BLaER1 (cell line): ENCODE results near the gene OR7D4.

Experiments
- H3K27ac ChIP-seq: shearing (Covaris generic); formaldehyde crosslinking; 2 replicates; pipeline ENCODE4 v1.8.1; 2022
- H3K27me3 ChIP-seq: shearing (Covaris generic); formaldehyde crosslinking; 2 replicates; pipeline ENCODE4 v1.8.1; 2022
- H3K36me3 ChIP-seq: shearing (Covaris generic); formaldehyde crosslinking; 2 replicates; pipeline ENCODE4 v1.8.1; 2022
- H3K4me1 ChIP-seq: shearing (Covaris generic); formaldehyde crosslinking; 2 replicates; pipeline ENCODE4 v1.8.1; 2022
- H3K4me2 ChIP-seq: shearing (Covaris generic); formaldehyde crosslinking; 2 replicates; pipeline ENCODE4 v1.8.1; 2022
- H3K4me3 ChIP-seq: shearing (Covaris generic); formaldehyde crosslinking; 2 replicates; pipeline ENCODE4 v1.8.1; 2022
- H3K9ac ChIP-seq: shearing (Covaris generic); formaldehyde crosslinking; 2 replicates; pipeline ENCODE4 v1.8.1; 2022
- H3K9me3 ChIP-seq: shearing (Covaris generic); formaldehyde crosslinking; 2 replicates; pipeline ENCODE4 v1.8.1; 2022
- H4K20me1 ChIP-seq: shearing (Covaris generic); formaldehyde crosslinking; 2 replicates; pipeline ENCODE4 v1.8.1; 2022
- Cebpa-rat ChIP-seq: shearing (Covaris generic); IDR thresholded peaks from 2 replicates; pipeline ENCODE4 v1.8.1; 2022

The OR7D4 gene

DNA sequence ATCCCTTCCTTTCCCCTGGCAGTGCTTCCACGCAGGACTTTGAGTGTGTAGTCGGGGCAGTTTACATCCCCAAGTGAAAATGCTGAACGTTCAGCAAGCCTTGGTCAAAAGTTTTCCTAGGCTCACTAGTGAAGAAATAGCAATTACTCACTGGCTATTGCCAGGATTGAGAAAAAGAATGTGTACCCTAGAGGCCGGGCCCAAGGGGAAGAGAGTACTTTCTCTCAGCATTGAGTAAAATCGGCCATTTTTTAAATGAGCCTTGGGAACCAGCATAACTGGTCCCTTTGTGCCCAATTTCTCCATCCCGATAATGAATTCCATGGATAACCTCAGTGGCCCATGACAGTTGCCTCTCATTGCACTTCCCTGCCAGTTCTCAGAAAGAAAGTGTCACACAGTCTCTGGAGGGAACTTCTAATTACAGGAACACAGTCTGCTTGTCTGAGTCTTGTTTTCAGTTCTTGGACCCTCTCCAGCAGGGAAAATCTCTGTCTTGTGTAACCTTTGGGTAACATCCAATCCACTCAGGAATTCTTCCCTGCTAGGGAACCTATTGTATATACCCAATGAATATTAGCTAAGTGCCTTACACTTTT is 47.9 kb downstream of the OR7D4 start:
- H3K4me3 ChIP-seq: no peak overlapping the region
- no peaks in the 10 kb centered on the region for H3K9me3 ChIP-seq
- H3K4me1 ChIP-seq: no peaks in the 10 kb centered on the region
- H3K27me3 ChIP-seq: no peaks in the 10 kb centered on the region
- no peak overlapping the region for H3K9ac ChIP-seq
- H3K4me2 ChIP-seq: no peak overlapping the region
- TF ChIP-seq Cebpa-rat: no peak
- H3K27ac ChIP-seq: no peak overlapping the region
- peaks cover 15% of the 10 kb centered on the region for H3K36me3 ChIP-seq
- H4K20me1 ChIP-seq: no peaks in the 10 kb centered on the region

- TF ChIP-seq Cebpa-rat: no peak
- Histone ChIP-seq H3K4me2 (no peak overlapping the region), H3K27me3 (no peaks in the 10 kb centered on the region), H3K36me3 (peaks cover 62% of the 10 kb centered on the region), H3K4me1 (no peaks in the 10 kb centered on the region), H3K27ac (no peak overlapping the region), H3K9ac (no peak overlapping the region), H3K9me3 (peaks cover 7% of the 10 kb centered on the region), H4K20me1 (peaks cover 19% of the 10 kb centered on the region; the same call in 1 of the 2 replicates), H3K4me3 (no peak overlapping the region)
These were observed 52.5 kb downstream of the OR7D4 start for GRCh38 chr19:9166846-9167245.

DNA sequence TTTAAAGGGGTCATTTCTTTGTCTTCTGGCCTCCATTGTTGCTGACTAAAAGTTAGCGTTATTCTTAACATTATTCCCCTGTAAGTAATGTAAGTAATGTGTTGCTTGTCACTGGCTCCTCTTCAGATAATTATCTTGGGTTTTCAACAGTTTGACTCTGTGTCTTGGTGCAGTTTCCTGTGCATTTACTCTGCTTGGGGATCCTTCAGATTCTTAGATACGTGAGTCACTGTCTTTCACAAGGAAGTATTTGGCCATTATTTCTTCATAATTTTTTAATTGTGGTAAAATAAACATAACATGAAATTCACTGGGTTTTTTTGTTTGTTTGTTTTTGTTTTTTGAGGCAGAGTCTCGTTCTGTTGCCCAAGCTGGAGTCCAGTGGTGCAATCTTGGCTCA is 54.1 kb downstream of the OR7D4 start:
- TF ChIP-seq Cebpa-rat: no peak
- no peak overlapping the region for H3K4me3 ChIP-seq
- H3K36me3 ChIP-seq: peaks cover 77% of the 10 kb centered on the region
- H3K4me2 ChIP-seq: no peak overlapping the region
- peaks cover 27% of the 10 kb centered on the region; the same call in 1 of the 2 replicates for H4K20me1 ChIP-seq
- no peak overlapping the region for H3K9ac ChIP-seq
- no peak overlapping the region for H3K27ac ChIP-seq
- H3K27me3 ChIP-seq: no peaks in the 10 kb centered on the region
- no peaks in the 10 kb centered on the region for H3K4me1 ChIP-seq
- peaks cover 23% of the 10 kb centered on the region for H3K9me3 ChIP-seq

DNA sequence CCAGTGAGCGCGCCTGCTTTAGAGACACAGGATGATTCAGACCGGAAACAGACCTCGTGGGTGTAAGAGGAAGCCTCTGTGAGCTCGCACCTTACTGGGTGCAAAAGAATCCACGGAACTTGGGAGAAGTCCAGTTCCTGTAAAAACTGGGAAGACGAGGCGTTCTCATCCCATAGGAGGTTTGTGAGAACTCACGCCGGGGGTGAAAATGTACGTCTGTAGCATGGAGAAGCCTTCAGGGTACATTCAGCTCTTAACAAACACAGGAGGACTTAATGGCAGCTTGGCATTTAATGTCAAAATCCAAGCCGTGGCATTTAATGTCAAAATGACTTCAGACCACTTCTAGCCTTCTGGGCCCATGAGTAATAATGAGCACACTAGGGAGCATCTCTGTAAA is 58.0 kb downstream of the OR7D4 start:
- Histone ChIP-seq H3K36me3 (peaks cover 100% of the 10 kb centered on the region), H3K27me3 (no peaks in the 10 kb centered on the region), H3K4me1 (no peaks in the 10 kb centered on the region), H3K9ac (no peak overlapping the region), H4K20me1 (peaks cover 43% of the 10 kb centered on the region; the same call in 1 of the 2 replicates), H3K4me3 (no peak overlapping the region), H3K4me2 (no peak overlapping the region), H3K9me3 (peaks cover 61% of the 10 kb centered on the region), H3K27ac (no peak overlapping the region)
- no peak for TF ChIP-seq Cebpa-rat
